Esophagus squamous epithelium (tissue), 4 donors: ENCODE measurements around the gene AIRE.

ENCODE experiments used
- CTCF ChIP-seq, 6 experiments: fragments of 450-650 bp in 4 of 6; fragments of 200-600 bp in 2 of 6; sonication (generic) in 2 of 6; IDR thresholded peaks; one replicate each; pipeline ENCODE4 v1.5.1; 2016 to 2019; ENCODE audit warnings: antibody characterized with exemption in 6 of 6, mild to moderate bottlenecking in 4 of 6, moderate library complexity in 4 of 6
- POLR2A ChIP-seq, 4 donors: fragments of 450-650 bp; IDR thresholded peaks; one replicate each; pipeline ENCODE4 v1.6.1; 2017; ENCODE audit warnings: antibody characterized with exemption in 4 of 4, mild to moderate bottlenecking in 4 of 4, moderate library complexity in 3 of 4

GRCh38 chr21:44301961-44302406, 16.3 kb downstream of the AIRE start:
- TF ChIP-seq POLR2A (IDR thresholded peaks at IDR 0.05) (no peak), CTCF (IDR thresholded peaks at IDR 0.05) (peak in 2 of 6 experiments; percentile 17 to 27)
